ENCODE measurements around the gene ATP6V1G3. TPM values are rescaled to one million over a fixed set of nuclear protein-coding genes. Genes with fewer than 3 reads are reported as not detected.
A peak's percentile ranks its signal among the peaks of the same experiment; 100 is the strongest.

The ATP6V1G3 gene
- polyA plus RNA-seq, 3 donors = not detected

DNA sequence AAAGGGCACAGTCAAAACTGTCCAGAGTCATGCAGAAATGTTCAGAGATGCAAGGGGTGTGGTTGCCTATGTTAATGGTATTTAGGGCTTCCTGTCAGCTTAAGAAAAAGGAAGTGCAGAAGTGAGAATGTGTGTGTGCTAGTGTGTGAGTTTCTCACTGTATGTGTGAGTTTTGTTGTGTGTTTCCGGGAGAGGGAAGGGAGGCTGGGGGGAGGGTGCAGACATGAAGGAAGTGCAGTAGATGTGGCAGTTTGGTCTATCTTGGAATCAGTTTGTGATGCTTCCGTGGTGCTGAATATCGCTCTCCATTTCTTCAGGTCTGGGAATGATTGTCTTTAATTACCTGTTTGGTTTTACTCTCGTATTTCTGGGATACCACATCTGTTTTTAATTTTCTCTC lies 16.5 kb upstream of the ATP6V1G3 start:
- peak; percentile 77 to 81 (median 78) for DNase-seq
- Mint-ChIP-seq H3K4me1 (peaks cover 44% of the 10 kb centered on the region), H3K27me3 (ENCODE audit: low read depth in 3 of 3) (no peaks in the 10 kb centered on the region), H3K27ac (peak overlapping the region; percentile 8 to 70 (median 45)), H3K9me3 (peaks cover 0 to 6% (median 3%) of the 10 kb centered on the region in 7 donors), H3K4me3 (peak overlapping the region in 1 of 2 donors; percentile 61), H3K36me3 (no peaks in the 10 kb centered on the region)
- Histone ChIP-seq H3K4me2 (replicated peaks; ENCODE audit: extremely low read depth, low read length, poor library complexity, severe bottlenecking) (peak overlapping the region; percentile 60), H3K9me3 (replicated peaks in 1 of 2; ENCODE audit: control insufficient read depth in 1 of 2, insufficient read depth in 1 of 2, low read length in 2 of 2) (no peaks in the 10 kb centered on the region), H3K9ac (ENCODE audit: insufficient read depth, low read length, poor library complexity, severe bottlenecking) (no peak overlapping the region), H2AFZ (ENCODE audit: insufficient read depth, low read depth, low read length, poor library complexity, severe bottlenecking) (no peak overlapping the region), H3K36me3 (replicated peaks in 1 of 2; ENCODE audit: control insufficient read depth in 1 of 2, insufficient read depth in 2 of 2, low read length in 2 of 2) (no peaks in the 10 kb centered on the region), H3K4me1 (ENCODE audit: control insufficient read depth in 1 of 2, insufficient read depth in 2 of 2, low read length in 2 of 2) (peaks cover 30 to 33% of the 10 kb centered on the region in 2 donors), H4K20me1 (ENCODE audit: insufficient read depth, low read length) (no peaks in the 10 kb centered on the region), H3K4me3 (replicated peaks in 1 of 3; ENCODE audit: low read depth in 2 of 3, low read length in 3 of 3) (peak overlapping the region in 1 of 3 experiments; percentile 27), H3K27ac (ENCODE audit: low read depth in 1 of 2, low read length in 2 of 2) (peak overlapping the region in 1 of 2 donors; percentile 35), H3K79me2 (ENCODE audit: insufficient read depth, low read length) (no peaks in the 10 kb centered on the region), H3K27me3 (ENCODE audit: control insufficient read depth in 2 of 2, insufficient read depth in 2 of 2, low read length in 2 of 2) (no peaks in the 10 kb centered on the region)
- WGBS (ENCODE audit: insufficient coverage) = 0% methylated on average over 1 of the region's 4 CpGs
- TF ChIP-seq, protein P1, sequence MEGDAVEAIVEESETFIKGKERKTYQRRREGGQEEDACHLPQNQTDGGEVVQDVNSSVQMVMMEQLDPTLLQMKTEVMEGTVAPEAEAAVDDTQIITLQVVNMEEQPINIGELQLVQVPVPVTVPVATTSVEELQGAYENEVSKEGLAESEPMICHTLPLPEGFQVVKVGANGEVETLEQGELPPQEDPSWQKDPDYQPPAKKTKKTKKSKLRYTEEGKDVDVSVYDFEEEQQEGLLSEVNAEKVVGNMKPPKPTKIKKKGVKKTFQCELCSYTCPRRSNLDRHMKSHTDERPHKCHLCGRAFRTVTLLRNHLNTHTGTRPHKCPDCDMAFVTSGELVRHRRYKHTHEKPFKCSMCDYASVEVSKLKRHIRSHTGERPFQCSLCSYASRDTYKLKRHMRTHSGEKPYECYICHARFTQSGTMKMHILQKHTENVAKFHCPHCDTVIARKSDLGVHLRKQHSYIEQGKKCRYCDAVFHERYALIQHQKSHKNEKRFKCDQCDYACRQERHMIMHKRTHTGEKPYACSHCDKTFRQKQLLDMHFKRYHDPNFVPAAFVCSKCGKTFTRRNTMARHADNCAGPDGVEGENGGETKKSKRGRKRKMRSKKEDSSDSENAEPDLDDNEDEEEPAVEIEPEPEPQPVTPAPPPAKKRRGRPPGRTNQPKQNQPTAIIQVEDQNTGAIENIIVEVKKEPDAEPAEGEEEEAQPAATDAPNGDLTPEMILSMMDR (IDR thresholded peaks at IDR 0.05) = no peak
- intact Hi-C loops (cut with micrococcal nuclease) = loop anchor here in 1 of 2 donors (10.0 kb wide), 1 partner anchor 128 kb away; no protein-coding TSS in a partner anchor

DNA sequence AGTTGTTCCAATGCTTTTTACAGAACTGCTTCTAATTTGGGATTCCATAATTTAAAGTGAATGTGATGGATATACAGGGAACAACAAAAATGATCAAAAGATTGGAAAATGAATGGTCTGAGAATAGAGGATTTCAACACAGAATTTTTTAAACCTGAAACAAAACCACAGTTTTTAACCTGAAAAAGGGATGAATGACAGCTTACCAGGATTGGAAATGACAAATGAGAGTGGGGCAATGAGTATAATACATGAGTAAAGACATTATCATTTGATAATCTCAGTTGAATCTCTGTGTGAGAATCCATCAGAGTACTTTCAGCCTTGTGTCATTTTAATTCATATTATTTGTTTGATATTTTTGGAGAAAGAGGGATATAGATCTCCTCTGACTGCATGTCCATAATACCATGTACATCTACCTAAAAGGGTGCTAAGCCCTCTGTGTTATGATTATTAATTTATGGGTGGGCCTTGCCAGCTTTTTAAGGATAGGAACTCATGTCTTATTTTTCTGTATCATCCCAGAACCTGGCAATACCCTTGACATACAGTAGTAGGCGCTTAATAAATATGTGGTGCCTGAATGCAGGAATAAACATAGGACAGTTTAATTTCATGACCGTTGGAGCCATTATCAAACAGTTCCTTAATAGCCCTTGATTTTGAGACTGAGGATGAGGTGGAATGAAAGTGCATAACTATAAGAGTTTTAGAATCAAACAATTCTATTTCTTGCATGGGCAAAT lies 12.4 kb upstream of the ATP6V1G3 start:
- H3K4me1 Mint-ChIP-seq = peaks cover 50% of the 10 kb centered on the region
- no peak overlapping the region for H3K27ac Mint-ChIP-seq
- no peak overlapping the region for H3K4me3 ChIP-seq (replicated peaks in 1 of 3; ENCODE audit: low read depth in 2 of 3, low read length in 3 of 3)
- H3K36me3 Mint-ChIP-seq = no peaks in the 10 kb centered on the region
- no peaks in the 10 kb centered on the region for H3K36me3 ChIP-seq (replicated peaks in 1 of 2; ENCODE audit: control insufficient read depth in 1 of 2, insufficient read depth in 2 of 2, low read length in 2 of 2)
- WGBS (ENCODE audit: insufficient coverage) = no CpG with 5 or more reads among the region's 2 CpGs
- TF ChIP-seq, protein P1 (IDR thresholded peaks at IDR 0.05) = no peak
- peaks cover 0 to 6% (median 3%) of the 10 kb centered on the region in 7 donors for H3K9me3 Mint-ChIP-seq
- peaks cover 40 to 46% of the 10 kb centered on the region in 2 donors for H3K4me1 ChIP-seq (ENCODE audit: control insufficient read depth in 1 of 2, insufficient read depth in 2 of 2, low read length in 2 of 2)
- intact Hi-C loops (cut with micrococcal nuclease) = loop anchor here in 1 of 2 donors (10.0 kb wide), 1 partner anchor 132 kb away; no protein-coding TSS in a partner anchor
- no peaks in the 10 kb centered on the region for H4K20me1 ChIP-seq (ENCODE audit: insufficient read depth, low read length)
- H3K9ac ChIP-seq (ENCODE audit: insufficient read depth, low read length, poor library complexity, severe bottlenecking) = no peak overlapping the region
- DNase-seq = no peak
- no peaks in the 10 kb centered on the region for H3K27me3 ChIP-seq (ENCODE audit: control insufficient read depth in 2 of 2, insufficient read depth in 2 of 2, low read length in 2 of 2)
- H3K79me2 ChIP-seq (ENCODE audit: insufficient read depth, low read length) = no peaks in the 10 kb centered on the region
- no peak overlapping the region for H2AFZ ChIP-seq (ENCODE audit: insufficient read depth, low read depth, low read length, poor library complexity, severe bottlenecking)
- H3K4me2 ChIP-seq (replicated peaks; ENCODE audit: extremely low read depth, low read length, poor library complexity, severe bottlenecking) = no peak overlapping the region
- H3K27ac ChIP-seq (ENCODE audit: low read depth in 1 of 2, low read length in 2 of 2) = no peak overlapping the region
- no peak overlapping the region for H3K4me3 Mint-ChIP-seq
- H3K27me3 Mint-ChIP-seq (ENCODE audit: low read depth in 3 of 3) = no peaks in the 10 kb centered on the region
- no peaks in the 10 kb centered on the region for H3K9me3 ChIP-seq (replicated peaks in 1 of 2; ENCODE audit: control insufficient read depth in 1 of 2, insufficient read depth in 1 of 2, low read length in 2 of 2)

Measured in CD14-positive monocyte (primary cell).